Kidney (tissue), 14 donors: ENCODE measurements around the gene TMEM101. TPM values are rescaled to one million over a fixed set of nuclear protein-coding genes. Genes with fewer than 3 reads are reported as not detected.

Source experiments
- DNase-seq, 5 donors: peaks; one replicate each; pipeline ENCODE4 v3.0.0-alpha.2; 2013 to 2020
- FAIRE-seq: peaks from 2 replicates; lab custom pipeline; 2012; peaks lifted over from hg19 to GRCh38; lab: Jason Lieb, UNC
- H3K27ac ChIP-seq, 2 donors: one replicate each; pipeline ENCODE4 v1.7.0; 2013; ENCODE audit warnings: low read depth in 2 of 2, low read length in 2 of 2, inconsistent platforms in 1 of 2
- H3K27me3 ChIP-seq: one replicate; pipeline ENCODE4 v1.7.1; 2013; ENCODE audit warnings: low read length, inconsistent platforms; ENCODE audit not compliant: control insufficient read depth, insufficient read depth
- H3K36me3 ChIP-seq, 3 donors: one replicate each; pipeline versions ENCODE4 v1.7.0 to v1.7.1; 2013; ENCODE audit warnings: low read length in 3 of 3, control low read depth in 1 of 3, inconsistent platforms in 1 of 3; ENCODE audit not compliant: insufficient read depth in 3 of 3, control insufficient read depth in 2 of 3
- H3K4me1 ChIP-seq, 3 donors: one replicate each; pipeline versions ENCODE4 v1.7.0 to v1.7.1; 2013; ENCODE audit warnings: low read length in 3 of 3, inconsistent platforms in 1 of 3, low read depth in 1 of 3; ENCODE audit not compliant: control insufficient read depth in 2 of 3, insufficient read depth in 2 of 3
- H3K4me3 ChIP-seq, 3 donors: one replicate each; pipeline versions ENCODE4 v1.7.0 to v1.8.1; 2013; ENCODE audit warnings: low read length in 3 of 3, control low read depth in 1 of 3, inconsistent platforms in 1 of 3
- H3K9ac ChIP-seq, 3 donors: one replicate each; pipeline versions ENCODE4 v1.7.0 to v1.7.1; 2013; ENCODE audit warnings: low read length in 3 of 3, control low read depth in 1 of 3, inconsistent platforms in 1 of 3
- H3K9me3 ChIP-seq, 3 donors: one replicate each; pipeline versions ENCODE4 v1.7.0 to v1.7.1; 2013; ENCODE audit warnings: low read length in 3 of 3, control low read depth in 1 of 3, inconsistent platforms in 1 of 3; ENCODE audit not compliant: control insufficient read depth in 2 of 3, insufficient read depth in 1 of 3
- intact Hi-C: fragments of 100-400 bp; cut with DNase I; formaldehyde crosslinking; loops from one replicate; pipeline ENCODE4 v1.11.1; 2022
- polyA plus RNA-seq: library from polyadenylated mRNA; stranded (reverse); fragments of 350-450 nt; fragmentation: Illumina TruSeq; extraction: RNeasy Lipid Tissue Mini Kit (QIAGEN cat#74804); gene quantifications from one replicate; pipeline ENCODE4 v1.2.3, GENCODE V29; 2014; ENCODE audit warnings: low read depth, low replicate concordance; ENCODE audit not compliant: insufficient read depth
- total RNA-seq: library from RNA; stranded (reverse); fragmentation: NEBNext Ultra II Directional; extraction: Animal tissue kit (Norgen Biotek cat#: 25700); gene quantifications from one replicate; pipeline ENCODE4 v1.2.1, GENCODE V29; 2021
- TF ChIP-seq, protein P1 (sequence below): IDR thresholded peaks from 3 replicates; pipeline ENCODE4 v1.5.1; 2012; ENCODE audit warnings: mild to moderate bottlenecking, moderate library complexity, borderline replicate concordance; ENCODE audit not compliant: insufficient read depth; ENCODE audit errors: extremely low read depth
- donor health status: control.
- donor health status: control.
- donor health status: control.
- donor health status: control.
- donor health status: control.
- donor health status: DM: yes; HTN: yes; CAD: no.
- donor health status: Normal renal cell carcinoma (clear cell type).

TMEM101 gene
- total and polyA plus RNA-seq, 2 donors from 2014 or later = 31.2 to 111 TPM

- intact Hi-C loops = no loop called here
- peaks cover 0 to 12% (median 9%) of the 10 kb centered on the region in 3 donors for H3K4me1 ChIP-seq
- no peak overlapping the region for H3K27ac ChIP-seq
- no peak overlapping the region for H3K9ac ChIP-seq
- no peak overlapping the region for H3K4me3 ChIP-seq
- DNase-seq (no peak), FAIRE-seq (no peak)
- H3K27me3 ChIP-seq = no peaks in the 10 kb centered on the region
- TF ChIP-seq, protein P1, sequence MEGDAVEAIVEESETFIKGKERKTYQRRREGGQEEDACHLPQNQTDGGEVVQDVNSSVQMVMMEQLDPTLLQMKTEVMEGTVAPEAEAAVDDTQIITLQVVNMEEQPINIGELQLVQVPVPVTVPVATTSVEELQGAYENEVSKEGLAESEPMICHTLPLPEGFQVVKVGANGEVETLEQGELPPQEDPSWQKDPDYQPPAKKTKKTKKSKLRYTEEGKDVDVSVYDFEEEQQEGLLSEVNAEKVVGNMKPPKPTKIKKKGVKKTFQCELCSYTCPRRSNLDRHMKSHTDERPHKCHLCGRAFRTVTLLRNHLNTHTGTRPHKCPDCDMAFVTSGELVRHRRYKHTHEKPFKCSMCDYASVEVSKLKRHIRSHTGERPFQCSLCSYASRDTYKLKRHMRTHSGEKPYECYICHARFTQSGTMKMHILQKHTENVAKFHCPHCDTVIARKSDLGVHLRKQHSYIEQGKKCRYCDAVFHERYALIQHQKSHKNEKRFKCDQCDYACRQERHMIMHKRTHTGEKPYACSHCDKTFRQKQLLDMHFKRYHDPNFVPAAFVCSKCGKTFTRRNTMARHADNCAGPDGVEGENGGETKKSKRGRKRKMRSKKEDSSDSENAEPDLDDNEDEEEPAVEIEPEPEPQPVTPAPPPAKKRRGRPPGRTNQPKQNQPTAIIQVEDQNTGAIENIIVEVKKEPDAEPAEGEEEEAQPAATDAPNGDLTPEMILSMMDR = no peak
- no peaks in the 10 kb centered on the region for H3K9me3 ChIP-seq
- H3K36me3 ChIP-seq = peaks cover 0 to 14% (median 0%) of the 10 kb centered on the region in 3 donors
These were observed 29.3 kb upstream of the TMEM101 start for GRCh38 chr17:44044071-44044470.

DNA sequence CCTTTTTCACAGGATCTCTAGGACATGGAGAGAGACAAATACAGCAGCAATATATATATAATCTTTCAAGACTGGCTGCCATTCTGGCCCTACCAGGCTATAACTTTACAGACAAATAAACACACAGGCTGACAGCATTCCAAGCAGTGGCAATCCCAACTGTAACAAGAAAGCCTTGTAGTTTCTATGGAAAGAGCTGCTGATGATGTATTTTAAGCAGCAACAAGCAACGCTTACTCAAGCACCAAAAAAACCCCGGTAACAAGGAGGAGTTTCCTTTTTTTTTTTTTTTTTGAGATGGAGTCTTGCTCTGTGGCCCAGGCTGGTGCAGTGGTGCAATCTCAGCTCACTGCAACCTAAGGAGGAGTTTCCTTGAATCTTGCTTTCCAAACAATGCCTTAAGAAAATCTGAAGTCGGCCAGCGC, 28.5 kb upstream of the TMEM101 start:
- FAIRE-seq = no peak
- no peak for DNase-seq
- Histone ChIP-seq H3K4me3 (no peak overlapping the region), H3K27ac (no peak overlapping the region), H3K9me3 (no peaks in the 10 kb centered on the region), H3K4me1 (peaks cover 0 to 17% (median 9%) of the 10 kb centered on the region in 3 donors), H3K36me3 (peaks cover 0 to 11% (median 0%) of the 10 kb centered on the region in 3 donors), H3K27me3 (no peaks in the 10 kb centered on the region), H3K9ac (no peak overlapping the region)
- intact Hi-C loops = no loop called here
- TF ChIP-seq, protein P1 = no peak

DNA sequence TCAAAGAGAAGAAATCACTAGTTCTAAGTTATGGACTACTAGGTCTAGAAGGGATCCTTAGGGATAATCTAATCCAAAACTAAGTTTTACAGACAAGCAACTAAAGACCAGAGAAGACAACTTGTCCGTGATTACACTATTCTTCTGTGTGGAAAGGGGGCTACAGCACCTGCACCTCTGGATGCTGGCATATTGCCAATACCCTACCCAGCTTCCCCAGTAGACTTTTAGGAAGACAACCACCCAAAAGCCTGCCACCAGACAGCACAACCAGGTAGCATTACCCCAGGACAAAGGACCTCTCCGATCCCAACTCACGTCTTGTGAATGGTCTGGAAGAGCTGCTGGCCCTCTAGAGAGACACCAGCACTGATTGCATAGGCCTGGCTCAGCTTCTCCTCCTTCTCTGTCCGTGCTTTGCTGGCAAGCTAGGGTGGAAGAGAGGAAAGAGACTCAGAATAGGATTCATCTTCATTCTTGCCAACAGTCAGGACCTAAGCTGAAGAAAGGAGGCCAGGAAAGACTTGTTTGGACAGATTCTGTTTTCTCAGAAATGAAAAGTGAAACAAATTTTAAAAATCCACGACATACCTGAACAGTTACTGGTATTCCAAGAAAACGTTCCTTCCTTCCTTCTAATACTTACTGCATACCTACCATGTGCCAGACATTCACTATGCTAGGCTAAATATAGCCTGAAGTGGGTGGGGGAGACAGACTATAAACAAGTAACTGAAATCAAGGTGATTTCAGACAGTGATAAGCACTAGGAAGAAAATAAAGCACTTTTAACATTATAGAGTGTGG, 25.3 kb upstream of the TMEM101 start:
- H3K27me3 ChIP-seq = no peaks in the 10 kb centered on the region
- no peak overlapping the region for H3K4me3 ChIP-seq
- peak overlapping the region in 1 of 3 donors; percentile 46 for H3K9ac ChIP-seq
- H3K36me3 ChIP-seq = peaks cover 0 to 12% (median 0%) of the 10 kb centered on the region in 3 donors
- peaks cover 0 to 23% (median 9%) of the 10 kb centered on the region in 3 donors for H3K4me1 ChIP-seq
- intact Hi-C loops = no loop called here
- H3K9me3 ChIP-seq = no peaks in the 10 kb centered on the region
- H3K27ac ChIP-seq = peak overlapping the region; percentile 34 to 66
- TF ChIP-seq, protein P1 = no peak
- FAIRE-seq (no peak), DNase-seq (no peak)
